Spleen (tissue), 11 donors: ENCODE measurements around the gene UFD1. TPM values are rescaled to one million over a fixed set of nuclear protein-coding genes. Genes with fewer than 3 reads are reported as not detected.

Experiments used
- DNase-seq: peaks from one replicate; pipeline ENCODE4 v3.0.0-alpha.2; 2020
- H3K27ac ChIP-seq, 8 donors: fragments of 200-600 bp; sonication (generic) in 7 of 8; 1 replicate in 4 of 8; 2 replicates in 4 of 8; pipeline versions ENCODE4 v1.5.0 to v1.8.0; 2016 to 2021; ENCODE audit warnings: inconsistent platforms in 4 of 8, mild to moderate bottlenecking in 4 of 8, moderate library complexity in 1 of 8
- H3K27me3 ChIP-seq, 7 donors: fragments of 200-600 bp; sonication (generic) in 6 of 7; replicated peaks in 1 of 7; 1 replicate in 4 of 7; 2 replicates in 3 of 7; pipeline versions ENCODE4 v1.5.0 to v1.8.0; 2016 to 2021; ENCODE audit warnings: inconsistent platforms in 3 of 7, mild to moderate bottlenecking in 1 of 7
- H3K36me3 ChIP-seq, 6 donors: fragments of 200-600 bp; sonication (generic) in 5 of 6; 1 replicate in 4 of 6; 2 replicates in 2 of 6; pipeline versions ENCODE4 v1.5.0 to v1.8.0; 2016 to 2021; ENCODE audit warnings: inconsistent platforms in 2 of 6
- H3K4me1 ChIP-seq, 6 donors: fragments of 200-600 bp; sonication (generic) in 5 of 6; 1 replicate in 3 of 6; 2 replicates in 3 of 6; pipeline versions ENCODE4 v1.5.0 to v1.8.0; 2016 to 2021; ENCODE audit warnings: inconsistent platforms in 3 of 6
- H3K4me3 ChIP-seq, 8 donors: fragments of 200-600 bp; sonication (generic) in 7 of 8; 1 replicate in 4 of 8; 2 replicates in 4 of 8; pipeline versions ENCODE4 v1.5.0 to v1.8.0; 2016 to 2021; ENCODE audit warnings: inconsistent platforms in 4 of 8, mild to moderate bottlenecking in 4 of 8, moderate library complexity in 2 of 8
- H3K9me3 ChIP-seq, 8 donors: fragments of 200-600 bp; sonication (generic) in 7 of 8; 1 replicate in 4 of 8; 2 replicates in 4 of 8; pipeline versions ENCODE4 v1.5.0 to v1.8.0; 2016 to 2021; ENCODE audit warnings: inconsistent platforms in 4 of 8
- CTCF ChIP-seq, 11 experiments: fragments of 200-600 bp in 7 of 11; fragments of 450-650 bp in 4 of 11; sonication (generic) in 4 of 11; IDR thresholded peaks in 8 of 11; conservative IDR thresholded peaks in 3 of 11; 1 replicate in 7 of 11; 2 replicates in 4 of 11; pipeline versions ENCODE4 v1.4.0 to v1.8.0; 2016 to 2021; ENCODE audit warnings: antibody characterized with exemption in 11 of 11, inconsistent platforms in 4 of 11, mild to moderate bottlenecking in 1 of 11
- POLR2A ChIP-seq, 3 donors: fragments of 450-650 bp; IDR thresholded peaks; one replicate each; pipeline ENCODE4 v1.5.1; 2017; ENCODE audit warnings: antibody characterized with exemption in 3 of 3, mild to moderate bottlenecking in 1 of 3
- POLR2AphosphoS5 ChIP-seq, 3 donors: sonication (generic); formaldehyde crosslinking; IDR thresholded peaks; one replicate each; pipeline ENCODE4 v1.5.1; 2017; ENCODE audit warnings: antibody characterized with exemption in 3 of 3
- WGBS, 5 donors: extraction: QIAGEN DNeasy Blood & Tissue Kit in 3 of 5; methylation state at CpG; one replicate each; pipeline versions ENCODE4 v1.1.5 to v1.1.7; 2013 to 2018; 5-methylcytosine and 5-hydroxymethylcytosine counted together
- intact Hi-C: fragments of 100-400 bp; cut with DNase I; formaldehyde crosslinking; loops from one replicate; pipeline ENCODE4 v1.15.0; 2023; ENCODE audit warnings: low total_unique reads
- polyA plus RNA-seq, 3 donors: library from polyadenylated mRNA; stranded (reverse); fragments of 200-250 nt; gene quantifications; one replicate each; pipeline ENCODE4 v1.2.1, GENCODE V29; 2013
- total RNA-seq, 7 donors: library from RNA; depleted of rRNA in 3 of 7; stranded (reverse); fragments of >200 nt in 3 of 7; fragmentation: NEBNext Ultra II Directional in 4 of 7; extraction: Animal tissue kit (Norgen Biotek cat#: 25700) in 4 of 7; gene quantifications; one replicate each; pipeline versions ENCODE4 v1.1.0 to v1.2.1, GENCODE V29; 2016 to 2021
- donor health status: healthy with polysubstance abuse.
- donor health status: DM: no; HTN: no; CAD: no; lungs with moderate emphysema.
- donor health status: DM: no; HTN: no; CAD: no.
- donor health status: Bipolar disorder and iron deficiency.
- donor health status: healthy.
- donor health status: DM: no; HTN: no; CAD: no.
- donor health status: DM: yes; HTN: yes; CAD: no.

Gene UFD1
- total and polyA plus RNA-seq, 10 donors: 35.6 to 55.4 (median 42.4) TPM

- Histone ChIP-seq H3K9me3 (no peaks in the 10 kb centered on the region), H3K4me1 (peaks cover 14 to 51% (median 37%) of the 10 kb centered on the region in 6 donors), H3K27me3 (peaks cover 7 to 46% (median 29%) of the 10 kb centered on the region in 7 donors), H3K27ac (peak overlapping the region in 4 of 8 donors; percentile 53 to 81 (median 70)), H3K4me3 (peak overlapping the region in 7 of 8 donors; percentile 43 to 70 (median 45)), H3K36me3 (peaks cover 0 to 25% (median 0%) of the 10 kb centered on the region in 6 donors)
- DNase-seq: no peak
- WGBS, 5 donors: 64 to 71% (median 66%) methylated on average over 14 to 16 of the region's 16 CpGs
- TF ChIP-seq POLR2AphosphoS5 (IDR thresholded peaks at IDR 0.05) (no peak), POLR2A (IDR thresholded peaks at IDR 0.05) (no peak), CTCF (IDR thresholded peaks at IDR 0.05 in 8 of 11, conservative IDR thresholded peaks at IDR 0.05 in 3 of 11) (no peak)
- intact Hi-C loops: no loop called here
These were observed 43.3 kb upstream of the UFD1 start for GRCh38 chr22:19522190-19522880.

- no peak for DNase-seq
- intact Hi-C loops: no loop called here
These were observed 41.7 kb upstream of the UFD1 start for GRCh38 chr22:19520566-19521305.

GRCh38 chr22:19520007-19520406 lies 41.0 kb upstream of the UFD1 start:
- H3K9me3 ChIP-seq: no peaks in the 10 kb centered on the region
- no peak overlapping the region for H3K4me3 ChIP-seq
- H3K4me1 ChIP-seq: peaks cover 14 to 32% (median 23%) of the 10 kb centered on the region in 6 donors
- peak in 1 of 3 donors; percentile 23 for TF ChIP-seq POLR2AphosphoS5 (IDR thresholded peaks at IDR 0.05)
- no peak for TF ChIP-seq POLR2A (IDR thresholded peaks at IDR 0.05)
- H3K27me3 ChIP-seq: peaks cover 7 to 30% (median 23%) of the 10 kb centered on the region in 7 donors
- intact Hi-C loops: no loop called here
- no peak overlapping the region for H3K27ac ChIP-seq
- 87 to 99% (median 94%) methylated on average over 6 of the region's 6 CpGs for WGBS, 5 donors
- H3K36me3 ChIP-seq: peaks cover 0 to 47% (median 0%) of the 10 kb centered on the region in 6 donors
- DNase-seq: no peak

More at GRCh38 chr22:19520566-19521305, 41.7 kb upstream of the UFD1 start:
- H3K4me1 ChIP-seq: peaks cover 14 to 39% (median 28%) of the 10 kb centered on the region in 6 donors
- no peak overlapping the region for H3K27ac ChIP-seq
- H3K9me3 ChIP-seq: no peaks in the 10 kb centered on the region
- WGBS, 5 donors: 90 to 97% (median 92%) methylated on average over 9 to 10 of the region's 10 CpGs
- H3K4me3 ChIP-seq: peak overlapping the region in 4 of 8 donors; percentile 4 to 70 (median 54)
- H3K36me3 ChIP-seq: peaks cover 0 to 40% (median 0%) of the 10 kb centered on the region in 6 donors
- H3K27me3 ChIP-seq: peaks cover 7 to 38% (median 29%) of the 10 kb centered on the region in 7 donors
- TF ChIP-seq POLR2AphosphoS5 (IDR thresholded peaks at IDR 0.05) (no peak), POLR2A (IDR thresholded peaks at IDR 0.05) (no peak), CTCF (IDR thresholded peaks at IDR 0.05 in 8 of 11, conservative IDR thresholded peaks at IDR 0.05 in 3 of 11) (no peak)

- peaks cover 0 to 2% (median under 1%) of the 10 kb centered on the region in 8 donors for H3K9me3 ChIP-seq
- no peak for TF ChIP-seq POLR2A (IDR thresholded peaks at IDR 0.05)
- TF ChIP-seq POLR2AphosphoS5 (IDR thresholded peaks at IDR 0.05): no peak
- no peak for TF ChIP-seq CTCF (IDR thresholded peaks at IDR 0.05 in 8 of 11, conservative IDR thresholded peaks at IDR 0.05 in 3 of 11)
- 83 to 95% (median 89%) methylated on average over 10 to 17 of the region's 17 CpGs for WGBS, 5 donors
- intact Hi-C loops: no loop called here
- H3K4me1 ChIP-seq: peaks cover 13 to 25% (median 16%) of the 10 kb centered on the region in 6 donors
- H3K36me3 ChIP-seq: peaks cover 0 to 54% (median 0%) of the 10 kb centered on the region in 6 donors
- no peak overlapping the region for H3K27ac ChIP-seq
- no peak overlapping the region for H3K4me3 ChIP-seq
- peaks cover 6 to 23% (median 16%) of the 10 kb centered on the region in 7 donors for H3K27me3 ChIP-seq
- no peak for DNase-seq
These were observed 40.3 kb upstream of the UFD1 start for GRCh38 chr22:19519041-19519926.
